Bronchial epithelial cell (primary cell): Measurements from ENCODE around the gene HSF2BP. TPM values are rescaled to one million over a fixed set of nuclear protein-coding genes. Genes with fewer than 3 reads are reported as not detected.

Experiments used
- DNase-seq: peaks from one replicate; pipeline ENCODE4 v3.0.0-alpha.2; 2010; ENCODE audit warnings: low read depth
- FAIRE-seq: peaks from 2 replicates; lab custom pipeline; 2011; peaks lifted over from hg19 to GRCh38; lab: Jason Lieb, UNC
- H3K27me3 ChIP-seq: 2 replicates; pipeline ENCODE4 v1.5.1; 2011; ENCODE audit warnings: low read length; ENCODE audit not compliant: control insufficient read depth, insufficient read depth
- H3K36me3 ChIP-seq: 2 replicates; pipeline ENCODE4 v1.5.1; 2011; ENCODE audit warnings: low read length; ENCODE audit not compliant: control insufficient read depth, insufficient read depth
- H3K4me3 ChIP-seq: 2 replicates; pipeline ENCODE4 v1.5.1; 2011; ENCODE audit warnings: mild to moderate bottlenecking, low read depth, low read length, control low read depth
- total RNA-seq: library from RNA; depleted of rRNA; stranded (reverse); fragments of >200 nt; gene quantifications from 2 replicates; pipeline ENCODE4 v1.2.1, GENCODE V29; 2014
- TF ChIP-seq, protein P1 (sequence below): IDR thresholded peaks from 2 replicates; pipeline ENCODE4 v1.5.1; 2011; ENCODE audit warnings: mild to moderate bottlenecking, moderate library complexity, low read length, control low read depth, inconsistent platforms; ENCODE audit not compliant: insufficient read depth, severe bottlenecking

HSF2BP gene
- total RNA-seq, 1 donor from 2014 or later: 6.6 TPM

DNA sequence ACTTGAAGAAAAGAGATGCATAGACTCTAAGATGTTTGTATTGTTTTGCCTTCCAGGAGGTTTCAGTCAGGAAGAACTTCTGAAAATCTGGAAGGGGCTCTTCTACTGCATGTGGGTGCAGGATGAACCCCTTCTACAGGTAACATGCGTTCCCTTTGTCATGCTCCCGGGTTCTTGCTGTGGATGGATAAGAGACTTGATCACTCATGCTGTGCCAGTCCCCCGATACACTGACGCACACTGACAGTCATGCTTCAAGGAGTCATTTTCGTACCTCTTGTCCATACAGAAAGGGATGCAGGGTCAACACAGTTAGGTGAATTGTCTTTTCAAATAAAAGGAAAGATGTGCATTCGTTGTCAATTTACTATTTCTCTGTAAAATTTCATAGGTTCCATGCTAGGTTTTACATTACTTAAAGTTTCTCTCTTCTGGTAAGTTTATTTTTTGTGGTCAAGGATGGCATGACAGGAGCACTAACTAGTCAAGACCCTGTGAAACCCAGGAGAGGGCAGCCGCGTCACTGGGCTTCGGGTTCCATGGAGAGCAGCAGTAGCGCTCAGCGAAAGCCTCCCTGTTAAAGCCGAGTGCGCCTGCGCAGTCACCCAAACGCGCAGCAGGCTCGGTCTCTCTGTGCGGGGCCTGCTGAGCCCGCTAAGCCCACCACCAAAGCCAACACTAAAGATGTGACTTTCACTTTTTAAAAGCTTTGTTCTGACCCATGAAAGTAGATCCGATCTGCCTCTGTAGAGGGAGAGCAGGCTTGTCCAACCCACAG, 10.7 kb upstream of the HSF2BP start:
- FAIRE-seq: no peak
- Histone ChIP-seq H3K36me3 (peaks cover 13% of the 10 kb centered on the region), H3K27me3 (no peaks in the 10 kb centered on the region), H3K4me3 (no peak overlapping the region)
- TF ChIP-seq, protein P1, sequence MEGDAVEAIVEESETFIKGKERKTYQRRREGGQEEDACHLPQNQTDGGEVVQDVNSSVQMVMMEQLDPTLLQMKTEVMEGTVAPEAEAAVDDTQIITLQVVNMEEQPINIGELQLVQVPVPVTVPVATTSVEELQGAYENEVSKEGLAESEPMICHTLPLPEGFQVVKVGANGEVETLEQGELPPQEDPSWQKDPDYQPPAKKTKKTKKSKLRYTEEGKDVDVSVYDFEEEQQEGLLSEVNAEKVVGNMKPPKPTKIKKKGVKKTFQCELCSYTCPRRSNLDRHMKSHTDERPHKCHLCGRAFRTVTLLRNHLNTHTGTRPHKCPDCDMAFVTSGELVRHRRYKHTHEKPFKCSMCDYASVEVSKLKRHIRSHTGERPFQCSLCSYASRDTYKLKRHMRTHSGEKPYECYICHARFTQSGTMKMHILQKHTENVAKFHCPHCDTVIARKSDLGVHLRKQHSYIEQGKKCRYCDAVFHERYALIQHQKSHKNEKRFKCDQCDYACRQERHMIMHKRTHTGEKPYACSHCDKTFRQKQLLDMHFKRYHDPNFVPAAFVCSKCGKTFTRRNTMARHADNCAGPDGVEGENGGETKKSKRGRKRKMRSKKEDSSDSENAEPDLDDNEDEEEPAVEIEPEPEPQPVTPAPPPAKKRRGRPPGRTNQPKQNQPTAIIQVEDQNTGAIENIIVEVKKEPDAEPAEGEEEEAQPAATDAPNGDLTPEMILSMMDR: no peak
- no peak for DNase-seq

GRCh38 chr21:43667191-43667904, 8.1 kb upstream of the HSF2BP start:
- peaks cover 10% of the 10 kb centered on the region for H3K36me3 ChIP-seq
- TF ChIP-seq, protein P1: no peak
- no peaks in the 10 kb centered on the region for H3K27me3 ChIP-seq
- FAIRE-seq: no peak
- DNase-seq: peak; percentile 56
- no peak overlapping the region for H3K4me3 ChIP-seq

DNA sequence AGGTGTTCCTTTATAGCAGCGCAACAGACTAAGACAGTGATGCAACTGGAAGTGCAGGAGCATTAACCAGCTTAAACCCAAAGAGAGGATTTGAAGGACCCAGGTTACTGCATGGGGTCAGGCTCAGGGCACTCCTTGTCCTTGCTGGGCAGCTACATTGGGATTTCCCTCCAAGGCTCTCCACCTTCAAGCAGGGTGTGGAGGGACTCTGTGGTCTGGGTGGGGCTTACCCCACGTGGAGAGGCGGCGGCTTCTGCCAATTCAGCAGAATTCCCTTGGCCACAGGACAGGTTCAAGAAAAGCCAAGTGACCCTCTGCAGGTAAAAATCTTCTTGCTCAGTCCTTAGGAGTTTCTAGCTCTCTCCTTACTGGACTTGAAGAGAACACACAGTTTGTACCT, 6.6 kb upstream of the HSF2BP start:
- H3K4me3 ChIP-seq: no peak overlapping the region
- no peaks in the 10 kb centered on the region for H3K27me3 ChIP-seq
- FAIRE-seq (no peak), DNase-seq (no peak)
- peaks cover 6% of the 10 kb centered on the region for H3K36me3 ChIP-seq
- TF ChIP-seq, protein P1: no peak

DNA sequence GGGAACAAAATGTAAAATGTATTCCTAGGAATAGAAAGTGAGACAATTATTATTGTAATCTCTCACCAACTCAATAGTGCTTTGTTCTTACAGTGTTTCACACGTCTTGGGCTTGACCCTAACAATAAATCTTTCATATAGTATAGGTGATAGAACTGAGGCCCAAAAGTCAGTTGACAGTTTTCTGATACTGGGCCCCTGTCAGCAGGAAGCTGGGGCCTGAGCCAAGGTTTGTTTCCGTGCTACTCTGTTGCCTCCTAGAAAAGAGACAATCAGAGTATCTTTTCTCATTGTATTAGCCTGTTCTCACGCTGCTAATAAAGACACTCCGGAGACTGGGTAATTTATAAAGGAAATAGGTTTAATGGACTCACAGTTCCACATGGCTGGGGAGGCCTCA, 5.1 kb upstream of the HSF2BP start:
- no peaks in the 10 kb centered on the region for H3K27me3 ChIP-seq
- no peak overlapping the region for H3K4me3 ChIP-seq
- no peak for FAIRE-seq

GRCh38 chr21:43663033-43663432, 3.7 kb upstream of the HSF2BP start:
- FAIRE-seq (no peak), DNase-seq (no peak)
- TF ChIP-seq, protein P1: no peak
- H3K36me3 ChIP-seq: no peaks in the 10 kb centered on the region
- H3K27me3 ChIP-seq: no peaks in the 10 kb centered on the region
- H3K4me3 ChIP-seq: no peak overlapping the region

More for the DNA sequence above, 5.1 kb upstream of the HSF2BP start:
- H3K36me3 ChIP-seq: no peaks in the 10 kb centered on the region
- TF ChIP-seq, protein P1: no peak
- DNase-seq: no peak
